ENCODE results near the gene PMEL. TPM values are rescaled to one million over a fixed set of nuclear protein-coding genes. Genes with fewer than 3 reads are reported as not detected.

PMEL gene
- total RNA-seq, 1 experiment from 2014 or later: 5.8 TPM

GRCh38 chr12:55906056-55906455 lies 59.8 kb downstream of the PMEL start:
- Histone ChIP-seq H3K9me3 (ENCODE audit: control insufficient read depth in 1 of 2, insufficient read depth in 1 of 2, low read depth in 1 of 2, low read length in 2 of 2) (no peaks in the 10 kb centered on the region), H3K4me1 (ENCODE audit: control insufficient read depth in 1 of 2, insufficient read depth in 2 of 2, low read length in 2 of 2) (no peaks in the 10 kb centered on the region), H3K4me3 (replicated peaks in 1 of 2; ENCODE audit: low read depth in 1 of 2, low read length in 2 of 2) (no peak overlapping the region), H3K9ac (ENCODE audit: low read length) (no peak overlapping the region), H3K4me2 (ENCODE audit: low read length) (no peak overlapping the region), H3K79me2 (ENCODE audit: insufficient read depth, low read length) (no peaks in the 10 kb centered on the region), H4K20me1 (ENCODE audit: insufficient read depth) (no peaks in the 10 kb centered on the region), H2AFZ (ENCODE audit: low read depth, low read length, poor library complexity, severe bottlenecking) (no peak overlapping the region), H3K9me2 (ENCODE audit: insufficient read depth) (no peaks in the 10 kb centered on the region), H3K27me3 (ENCODE audit: insufficient read depth, low read length) (no peaks in the 10 kb centered on the region), H3K27ac (ENCODE audit: low read depth, low read length) (no peak overlapping the region), H3K36me3 (ENCODE audit: control insufficient read depth in 1 of 2, insufficient read depth in 2 of 2, low read length in 2 of 2) (no peaks in the 10 kb centered on the region; a peak in 1 of 4 replicates)
- DNase-seq (ENCODE audit: low read depth, low spot score) (no peak), ATAC-seq (no peak)
- no peak for TF ChIP-seq SIN3A (IDR thresholded peaks at IDR 0.05; ENCODE audit: low read depth)
- no peak for TF ChIP-seq EZH2 (IDR thresholded peaks at IDR 0.05)
- TF ChIP-seq ATF3 (IDR thresholded peaks at IDR 0.05): no peak
- TF ChIP-seq SP1 (IDR thresholded peaks at IDR 0.05; ENCODE audit: low read depth): no peak
- CTCF ChIA-PET: no interaction called here
- intact Hi-C loops (cut with micrococcal nuclease): no loop called here
- BruUV-seq (replicated peaks): no TSS peak
- POLR2A ChIA-PET: no interaction called here
- RAD21 ChIA-PET (ENCODE audit: low non-redundant PET in 1 of 2, low total read pairs in 2 of 2, uncharacterized antibody in 2 of 2, unreplicated experiment in 2 of 2): no interaction called here

Other genes starting within 250 kb of the PMEL start
- gene BLOC1S1, start 250.0 kb downstream of the PMEL start, total RNA-seq (2021; ENCODE audit: unreplicated experiment): 85.5 TPM
- gene RDH5, start 245.6 kb downstream of the PMEL start, total RNA-seq (2021; ENCODE audit: unreplicated experiment): 6.2 TPM
- gene CD63, start 237.0 kb downstream of the PMEL start, total RNA-seq (2021; ENCODE audit: unreplicated experiment): 355 TPM
- gene GDF11, start 222.9 kb downstream of the PMEL start, total RNA-seq (2021; ENCODE audit: unreplicated experiment): 5.3 TPM
- gene SARNP, start 148.3 kb downstream of the PMEL start, total RNA-seq (2021; ENCODE audit: unreplicated experiment): 82.4 TPM
- gene ORMDL2, start 148.0 kb downstream of the PMEL start, total RNA-seq (2021; ENCODE audit: unreplicated experiment): 25.5 TPM
- 39.2 TPM for gene DNAJC14, start 136.5 kb downstream of the PMEL start, total RNA-seq (2021; ENCODE audit: unreplicated experiment)
- 2.3 TPM for gene MMP19, start 123.1 kb downstream of the PMEL start, total RNA-seq (2021; ENCODE audit: unreplicated experiment)
- 24.8 TPM for gene PYM1, start 38.1 kb downstream of the PMEL start, total RNA-seq (2021; ENCODE audit: unreplicated experiment)
- 58.3 TPM for gene DGKA, start 34.9 kb downstream of the PMEL start, total RNA-seq (2021; ENCODE audit: unreplicated experiment)
- gene CDK2, start 788 bp upstream of the PMEL start, total RNA-seq (2021; ENCODE audit: unreplicated experiment): 90.9 TPM
- 44.5 TPM for gene RAB5B, start 8.0 kb upstream of the PMEL start, total RNA-seq (2021; ENCODE audit: unreplicated experiment)
- gene SUOX, start 31.2 kb upstream of the PMEL start, total RNA-seq (2021; ENCODE audit: unreplicated experiment): 18.0 TPM
- gene IKZF4, start 55.0 kb upstream of the PMEL start, total RNA-seq (2021; ENCODE audit: unreplicated experiment): 8.5 TPM
- gene RPS26, start 75.9 kb upstream of the PMEL start, total RNA-seq (2021; ENCODE audit: unreplicated experiment): 70.2 TPM
- gene ERBB3, start 114.1 kb upstream of the PMEL start, total RNA-seq (2021; ENCODE audit: unreplicated experiment): 39.7 TPM
- gene PA2G4, start 138.5 kb upstream of the PMEL start, total RNA-seq (2021; ENCODE audit: unreplicated experiment): 302 TPM
- gene RPL41, start 150.6 kb upstream of the PMEL start, total RNA-seq (2021; ENCODE audit: unreplicated experiment): 4,327 TPM
- 8.7 TPM for gene ZC3H10, start 152.2 kb upstream of the PMEL start, total RNA-seq (2021; ENCODE audit: unreplicated experiment)
- gene ESYT1, start 162.2 kb upstream of the PMEL start, total RNA-seq (2021; ENCODE audit: unreplicated experiment): 80.9 TPM
- 94.3 TPM for gene MYL6B, start 186.5 kb upstream of the PMEL start, total RNA-seq (2021; ENCODE audit: unreplicated experiment)
- 554 TPM for gene MYL6, start 192.3 kb upstream of the PMEL start, total RNA-seq (2021; ENCODE audit: unreplicated experiment)
- gene SMARCC2, start 223.4 kb upstream of the PMEL start, total RNA-seq (2021; ENCODE audit: unreplicated experiment): 99.7 TPM